Hematopoietic multipotent progenitor cell treated with erythropoietin and hydrocortisone succinate and interleukin-3 and kit ligand, for 8 days (in vitro differentiated cells): ENCODE results near the gene FXYD3.

Experiments used
- DNase-seq: peaks from one replicate; pipeline ENCODE4 v3.0.0-alpha.2; 2015

The FXYD3 gene

GRCh38 chr19:35115177-35115951 is at the start of gene FXYD3:
TSS of gene FXYD3 (plus strand) at chr19:35115823. CDS start at chr19:35119377, 3,554 bp downstream.
- DNase-seq, result no peak

- no peak for DNase-seq
These were observed 49.5 kb upstream of the FXYD3 start for GRCh38 chr19:35066121-35066520.

DNA sequence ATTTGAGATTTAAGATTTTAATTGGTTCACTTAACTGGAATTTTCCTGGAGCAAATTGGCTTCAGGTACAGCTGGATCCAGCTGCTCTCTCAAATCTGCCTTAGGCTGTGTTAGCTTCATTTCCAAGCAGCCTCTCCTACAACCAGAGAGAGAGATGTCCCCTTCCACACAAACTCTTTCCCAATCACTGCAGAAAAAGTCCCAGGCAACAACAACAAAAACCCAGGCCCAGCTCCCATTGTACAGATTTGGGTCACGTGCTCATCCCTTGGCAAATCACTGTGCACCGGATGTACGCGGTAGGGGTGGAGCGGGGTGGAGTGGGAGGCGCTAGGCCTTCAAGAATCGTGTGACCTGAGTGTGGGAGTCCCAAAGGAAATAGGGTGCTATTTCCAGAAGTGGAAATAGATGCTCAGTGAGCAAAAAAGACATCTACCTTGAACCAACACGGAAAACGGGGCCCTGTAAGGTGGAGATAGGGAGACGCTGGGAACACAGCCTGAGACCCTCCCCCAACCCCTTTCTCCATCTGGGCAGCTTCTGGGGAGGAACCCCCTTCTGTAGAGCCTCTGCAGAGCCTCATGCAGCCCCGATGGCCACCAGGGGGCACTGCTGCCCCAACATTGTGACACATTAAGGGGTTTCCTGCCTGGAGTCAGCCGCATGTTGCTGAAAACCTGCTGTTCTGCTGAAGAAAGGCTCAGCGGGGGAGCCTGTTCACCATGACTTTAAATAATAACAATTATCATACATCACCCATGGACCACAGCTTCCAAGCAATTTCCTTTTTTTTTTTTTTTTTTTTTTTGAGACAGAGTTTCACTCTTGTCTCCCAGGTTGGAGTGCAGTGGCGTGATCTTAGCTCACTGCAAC is 48.7 kb upstream of the FXYD3 start:
- peak; percentile 90 for DNase-seq

- DNase-seq, result no peak
These were observed 46.5 kb upstream of the FXYD3 start for GRCh38 chr19:35068941-35069634.

GRCh38 chr19:35069696-35070095 is 45.9 kb upstream of the FXYD3 start:
- DNase-seq, result peak; percentile 11

- no peak for DNase-seq
These were observed 45.2 kb upstream of the FXYD3 start for GRCh38 chr19:35070471-35070870.

DNA sequence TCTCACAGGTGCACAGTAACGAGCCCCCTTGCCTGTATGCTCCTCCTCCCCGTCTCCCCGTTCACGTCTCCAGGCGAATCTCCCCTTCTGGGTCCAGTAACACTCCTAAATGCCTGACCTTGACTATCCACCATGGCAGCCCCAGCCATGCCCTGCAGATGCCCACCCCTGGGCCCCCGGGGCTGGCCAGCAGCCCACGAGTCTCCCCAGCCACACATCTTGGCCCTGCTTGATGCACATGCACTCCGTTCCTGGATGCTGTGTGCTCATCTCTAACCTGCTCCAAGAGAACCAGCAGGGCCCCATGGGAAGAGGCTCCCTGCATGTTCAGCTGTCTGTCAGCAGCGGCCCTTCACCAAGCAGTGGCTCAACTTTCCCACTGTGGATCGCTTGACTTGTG is 42.1 kb upstream of the FXYD3 start:
- DNase-seq, result no peak

GRCh38 chr19:35073941-35074340 is 41.7 kb upstream of the FXYD3 start:
- no peak for DNase-seq

- no peak for DNase-seq
These were observed 41.0 kb upstream of the FXYD3 start for GRCh38 chr19:35074426-35075201.

- DNase-seq, result no peak
These were observed 40.2 kb upstream of the FXYD3 start for GRCh38 chr19:35075202-35076025.

GRCh38 chr19:35076026-35076370 is 39.6 kb upstream of the FXYD3 start:
- no peak for DNase-seq

GRCh38 chr19:35076657-35077056 is 39.0 kb upstream of the FXYD3 start:
- DNase-seq, result no peak

GRCh38 chr19:35077411-35078223 is 38.0 kb upstream of the FXYD3 start:
- no peak for DNase-seq

DNA sequence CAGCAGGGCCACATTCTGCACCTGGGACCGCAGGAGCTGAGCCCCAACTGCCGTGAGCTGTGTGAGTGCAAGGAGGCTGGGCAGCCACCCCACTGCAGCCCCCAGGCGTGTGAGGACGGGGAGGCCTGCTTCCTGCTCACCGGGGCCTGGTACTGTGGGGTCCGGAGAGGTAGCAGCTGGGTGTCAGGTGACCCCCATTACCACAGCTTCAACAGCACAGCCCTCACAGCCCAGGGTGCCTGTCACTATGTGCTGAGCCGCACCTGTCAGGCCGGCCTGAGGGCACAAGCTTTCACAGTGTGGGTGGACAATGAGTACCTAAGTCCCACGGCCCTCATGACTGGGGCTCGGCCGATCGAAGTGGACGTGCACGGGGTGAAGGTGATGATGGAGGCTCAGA is 35.8 kb upstream of the FXYD3 start:
- DNase-seq, result no peak

GRCh38 chr19:35080613-35081170 is 34.9 kb upstream of the FXYD3 start:
- DNase-seq, result no peak

DNA sequence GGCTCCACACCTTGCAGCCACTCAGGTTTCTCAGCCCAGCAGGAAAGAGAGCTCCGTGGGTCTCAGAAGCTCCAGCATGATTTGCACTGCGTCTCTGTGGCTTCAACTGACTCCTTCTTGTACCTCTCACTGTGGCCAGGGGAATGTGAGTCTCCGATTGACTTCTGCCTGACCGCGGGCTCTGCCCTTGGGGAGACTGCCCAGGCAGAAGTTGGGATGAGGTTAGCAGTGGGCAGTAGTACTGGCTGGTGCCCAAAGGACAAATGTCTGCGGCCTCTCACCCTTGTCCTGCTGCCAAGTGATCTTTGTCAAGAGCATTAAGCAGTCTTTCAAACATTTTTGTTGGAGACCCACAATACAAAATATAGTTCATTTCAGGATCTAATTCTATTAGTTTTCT is 34.4 kb upstream of the FXYD3 start:
- DNase-seq, result no peak

GRCh38 chr19:35083691-35084508 is 31.7 kb upstream of the FXYD3 start:
- no peak for DNase-seq

GRCh38 chr19:35084509-35084762 is 31.2 kb upstream of the FXYD3 start:
- DNase-seq, result no peak

GRCh38 chr19:35085947-35086346 is 29.7 kb upstream of the FXYD3 start:
- DNase-seq, result no peak

GRCh38 chr19:35086455-35086854 is 29.2 kb upstream of the FXYD3 start:
- no peak for DNase-seq
